HK-2 (cell line): ENCODE measurements around the gene KLF4.

Experiments used
- DNase-seq: peaks from one replicate; pipeline ENCODE4 v3.0.0-alpha.2; 2018; ENCODE audit not compliant: unreplicated experiment

The KLF4 gene

DNA sequence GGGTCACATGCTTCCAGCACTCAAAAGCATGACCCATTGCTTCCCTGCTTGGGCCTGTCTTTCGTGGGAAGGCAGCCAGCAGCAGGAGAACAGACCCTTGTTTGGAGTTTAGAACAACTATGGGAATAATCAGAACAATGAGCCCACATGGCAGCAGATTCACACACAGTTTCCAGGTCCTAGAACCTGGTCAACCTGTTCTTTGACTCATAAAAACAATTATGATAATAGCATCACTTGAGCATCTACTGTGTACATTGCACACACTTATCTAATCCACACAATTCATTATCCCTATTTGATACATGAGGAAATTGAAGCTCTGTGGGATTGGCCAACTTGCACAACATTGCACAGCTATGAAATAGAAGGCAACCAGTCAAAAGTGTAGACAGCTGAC lies 41.7 kb downstream of the KLF4 start:
- DNase-seq, result no peak

DNA sequence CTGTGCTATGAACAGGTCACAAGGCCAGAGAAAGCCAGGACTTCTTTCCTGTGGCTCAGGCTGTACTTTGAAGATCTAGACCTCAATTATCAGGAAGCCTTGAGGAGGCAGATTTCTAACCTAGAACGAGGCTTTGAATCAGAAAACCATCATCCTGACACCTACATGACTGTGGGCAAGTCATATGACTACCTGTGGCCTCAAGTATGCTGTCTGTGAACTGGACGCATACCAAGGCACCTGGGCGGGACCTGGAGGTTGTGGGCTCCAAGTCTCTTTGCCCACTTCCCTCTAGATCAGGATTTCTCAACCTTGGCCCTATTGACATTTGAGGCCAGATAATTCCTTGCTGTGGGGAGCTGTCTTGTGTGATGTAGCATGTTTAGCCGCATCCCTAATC lies 42.5 kb downstream of the KLF4 start:
- DNase-seq, result no peak

DNA sequence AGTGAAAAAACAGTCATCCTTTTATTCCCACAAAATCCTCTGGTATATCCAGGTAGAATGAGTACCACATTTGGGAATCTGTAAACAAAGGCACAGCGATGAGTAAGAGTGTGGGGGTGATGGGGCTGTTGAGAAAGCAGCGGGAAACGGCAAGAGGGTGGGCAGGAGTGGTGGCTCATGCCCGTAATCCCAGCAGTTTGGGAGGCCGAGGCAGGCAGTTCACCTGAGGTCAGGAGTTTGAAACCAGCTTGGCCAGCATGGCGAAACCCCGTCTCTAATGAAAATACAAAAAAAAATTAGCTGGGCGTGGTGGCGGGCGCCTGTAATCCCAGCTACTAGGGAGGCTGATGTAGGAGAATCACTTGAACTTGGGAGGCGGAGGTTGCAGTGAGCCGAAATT lies 43.1 kb downstream of the KLF4 start:
- no peak for DNase-seq

DNA sequence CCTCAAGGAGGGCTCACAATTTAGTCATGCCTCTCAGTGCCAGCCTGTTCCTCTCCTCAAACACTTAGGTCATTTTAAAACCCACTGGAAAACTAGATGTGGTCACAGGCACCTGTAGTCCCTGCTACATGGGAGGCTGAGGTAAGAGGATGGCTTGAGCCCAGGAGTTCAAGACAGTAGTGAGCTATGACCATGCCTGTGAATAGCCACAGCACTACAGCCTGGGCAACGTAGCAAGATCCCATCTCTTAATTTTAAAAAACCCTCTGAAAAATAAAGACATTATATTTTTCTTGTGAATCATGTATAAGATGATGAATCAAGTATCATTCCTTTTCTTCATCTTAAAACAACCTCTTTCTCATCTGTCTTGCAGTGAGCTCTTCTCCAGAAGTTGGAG lies 45.8 kb downstream of the KLF4 start:
- no peak for DNase-seq

DNA sequence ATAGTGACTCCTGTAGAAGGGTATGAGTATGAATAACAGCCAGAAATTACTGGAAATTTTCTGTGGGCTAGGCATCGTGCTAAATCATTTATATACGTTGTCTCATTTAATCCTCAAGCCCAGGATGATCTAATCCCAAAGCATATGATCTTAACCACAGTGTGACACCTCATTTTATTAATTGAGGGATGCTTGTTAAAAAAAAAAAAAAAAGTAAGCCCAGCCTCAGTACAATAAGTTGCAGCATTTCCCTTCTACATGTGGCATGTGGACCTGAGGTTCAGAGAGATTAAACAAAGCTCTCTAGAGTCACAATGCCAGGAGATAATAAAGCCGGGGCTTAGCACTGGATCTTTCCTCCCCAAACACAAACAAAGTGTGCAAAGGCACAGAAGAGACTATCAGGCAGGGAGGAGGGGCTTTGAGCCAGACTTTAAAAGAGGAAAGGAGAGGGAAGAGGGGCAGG lies 49.5 kb downstream of the KLF4 start:
- DNase-seq, result no peak

DNA sequence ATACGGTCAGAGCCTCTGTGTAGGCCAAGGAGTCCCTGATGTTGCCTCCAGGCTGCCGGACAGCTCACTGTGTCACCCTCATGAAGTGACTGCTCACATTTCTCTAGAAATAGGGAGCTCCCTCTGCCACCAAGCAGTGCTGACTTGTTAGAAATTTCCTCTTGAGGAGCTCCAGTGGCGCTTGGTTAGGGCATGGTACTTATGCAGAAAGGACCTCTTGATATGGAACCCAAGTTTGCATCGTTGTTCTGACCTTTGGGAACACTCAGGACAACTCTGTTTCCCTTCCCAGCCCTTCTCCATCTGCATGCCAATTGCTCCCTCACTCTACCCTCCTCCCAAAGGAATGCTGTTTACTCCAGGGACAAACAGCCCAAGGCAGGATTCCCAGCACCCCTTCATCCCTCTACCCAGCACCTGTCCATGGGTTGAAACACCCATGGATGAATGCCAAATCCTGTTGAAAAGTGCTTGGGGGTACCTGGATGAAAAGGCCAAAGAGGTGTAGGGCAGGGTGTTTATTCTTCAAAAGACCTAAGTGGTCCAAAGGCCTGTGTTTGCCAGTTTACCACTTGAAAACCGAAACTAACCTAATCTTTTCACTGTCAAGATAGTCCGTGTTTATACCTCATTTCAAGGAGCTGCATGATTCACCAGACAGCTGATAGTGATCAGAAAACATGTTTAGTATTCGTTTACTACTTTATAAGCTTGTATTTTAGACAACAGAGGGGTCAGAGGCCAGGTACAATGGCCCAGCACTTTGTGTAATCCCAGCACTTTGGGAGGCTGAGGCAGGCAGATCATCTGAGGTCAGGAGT lies 51.1 kb downstream of the KLF4 start:
- DNase-seq, result no peak

DNA sequence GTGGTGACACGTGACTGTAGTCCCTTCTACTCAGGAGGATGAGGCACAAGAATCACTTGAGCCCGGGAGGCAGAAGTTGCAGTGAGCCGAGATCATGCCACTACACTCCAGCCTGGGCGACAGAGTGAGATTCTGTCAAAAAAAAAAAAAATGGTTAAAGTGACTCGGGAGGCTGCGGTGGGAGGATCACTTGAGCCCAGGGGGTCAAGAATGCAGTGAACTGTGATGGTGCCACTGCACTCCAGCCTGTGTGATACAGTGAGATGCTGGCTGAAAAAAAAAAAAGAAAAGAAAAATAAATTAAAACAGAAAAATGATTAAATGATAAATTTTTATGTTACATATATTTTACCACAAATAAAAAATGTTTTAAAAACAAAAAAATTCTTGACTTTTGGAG lies 51.9 kb downstream of the KLF4 start:
- no peak for DNase-seq

DNA sequence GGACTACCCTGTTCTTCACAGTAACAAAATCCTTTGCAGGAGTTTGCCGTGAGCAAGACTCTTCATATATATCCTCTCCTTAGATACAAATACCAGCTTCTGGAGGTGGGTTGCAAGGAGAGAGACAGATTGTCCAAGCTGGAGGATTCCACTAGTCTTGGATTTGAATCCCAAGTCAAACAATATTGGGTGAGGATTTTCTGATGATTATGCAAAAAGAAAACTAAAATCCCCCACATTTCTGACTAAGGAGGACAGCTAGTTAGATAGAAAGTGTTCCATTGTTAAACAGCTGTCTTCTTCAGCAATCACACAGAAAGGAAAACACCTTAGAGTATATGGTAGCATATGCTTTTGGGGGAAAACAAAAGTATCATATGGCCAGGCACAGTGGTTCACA lies 54.2 kb downstream of the KLF4 start:
- DNase-seq, result no peak
